Measurements from ENCODE around the gene HARBI1.

Gene HARBI1

DNA sequence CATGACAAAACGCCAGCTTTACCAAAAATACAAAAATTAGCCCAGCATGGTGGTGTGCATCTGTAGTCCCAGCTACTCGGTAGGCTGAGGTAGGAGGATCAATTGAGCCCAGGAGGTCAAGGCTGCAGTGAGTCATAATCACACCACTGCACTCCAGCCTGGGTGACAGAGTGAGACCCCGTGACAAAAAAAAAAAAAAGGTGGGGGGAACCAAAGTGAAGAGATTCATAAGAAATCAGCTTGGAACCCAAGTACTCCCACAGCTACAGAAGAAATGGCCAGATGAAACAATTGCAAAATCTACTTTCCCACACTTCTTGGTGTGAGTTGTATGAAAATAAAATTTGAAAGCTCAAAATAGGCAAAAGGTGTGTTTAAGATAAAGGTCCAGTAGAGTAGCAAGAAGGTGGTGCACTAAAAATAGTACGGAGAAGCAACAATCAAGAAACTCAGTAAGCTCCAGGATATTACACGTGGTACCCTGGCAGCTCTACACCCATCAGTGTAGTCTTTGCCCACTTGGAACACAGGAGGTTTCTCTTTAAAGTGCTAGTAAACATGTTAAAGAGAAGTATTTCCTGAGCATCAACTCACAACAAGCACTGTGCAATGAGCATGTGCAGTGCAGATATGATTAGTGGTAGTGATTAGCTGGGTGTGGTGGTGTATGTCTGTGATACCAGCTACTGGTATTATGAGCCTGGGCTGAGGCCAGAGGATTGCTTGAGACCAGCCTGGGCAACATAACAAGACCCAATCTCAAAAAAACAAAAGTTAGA, 5.3 kb downstream of the HARBI1 start:
- Histone ChIP-seq H3K4me1 (ENCODE audit: control insufficient read depth, insufficient read depth, low read length) (peaks cover 7% of the 10 kb centered on the region), H3K4me3 (ENCODE audit: low read length in 2 of 2) (no peak overlapping the region), H3K9ac (ENCODE audit: low read length in 2 of 2) (no peak overlapping the region), H3K36me3 (ENCODE audit: control insufficient read depth in 2 of 2, insufficient read depth in 2 of 2, low read length in 2 of 2) (no peaks in the 10 kb centered on the region), H3K27me3 (ENCODE audit: control insufficient read depth in 1 of 2, insufficient read depth in 2 of 2, low read length in 2 of 2) (no peaks in the 10 kb centered on the region), H3K9me3 (ENCODE audit: control insufficient read depth in 2 of 2, low read length in 2 of 2) (no peaks in the 10 kb centered on the region), H3K27ac (ENCODE audit: low read length) (no peak overlapping the region)

DNA sequence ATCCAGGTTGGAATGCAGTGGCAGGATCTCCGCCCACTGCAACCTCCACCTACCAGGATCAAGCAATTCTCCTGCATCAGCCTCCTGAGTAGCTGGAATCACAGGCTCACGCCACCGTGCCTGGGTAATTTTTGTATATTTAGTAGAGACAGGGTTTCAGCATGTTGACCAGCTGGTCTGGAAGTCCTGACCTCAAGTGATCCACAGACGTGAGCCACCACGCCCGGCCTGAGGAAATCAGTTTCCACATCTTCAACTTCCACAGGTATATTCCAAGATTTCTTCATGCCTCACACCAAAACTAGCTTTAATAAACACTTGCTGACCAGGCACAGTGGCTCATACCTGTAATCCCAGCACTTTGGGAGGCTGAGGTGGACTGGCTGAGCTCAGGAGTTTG, 7.6 kb downstream of the HARBI1 start:
- Histone ChIP-seq H3K27ac (ENCODE audit: low read length) (no peak overlapping the region), H3K36me3 (ENCODE audit: control insufficient read depth in 2 of 2, insufficient read depth in 2 of 2, low read length in 2 of 2) (no peaks in the 10 kb centered on the region), H3K4me3 (ENCODE audit: low read length in 2 of 2) (no peak overlapping the region), H3K4me1 (ENCODE audit: control insufficient read depth, insufficient read depth, low read length) (no peaks in the 10 kb centered on the region), H3K27me3 (ENCODE audit: control insufficient read depth in 1 of 2, insufficient read depth in 2 of 2, low read length in 2 of 2) (no peaks in the 10 kb centered on the region), H3K9ac (ENCODE audit: low read length in 2 of 2) (no peak overlapping the region), H3K9me3 (ENCODE audit: control insufficient read depth in 2 of 2, low read length in 2 of 2) (no peaks in the 10 kb centered on the region)

- no peaks in the 10 kb centered on the region for H3K27me3 ChIP-seq (ENCODE audit: control insufficient read depth in 1 of 2, insufficient read depth in 2 of 2, low read length in 2 of 2)
- H3K4me3 ChIP-seq (ENCODE audit: low read length in 2 of 2): no peak overlapping the region
- H3K36me3 ChIP-seq (ENCODE audit: control insufficient read depth in 2 of 2, insufficient read depth in 2 of 2, low read length in 2 of 2): peaks cover 0 to 5% of the 10 kb centered on the region in 2 donors
- no peaks in the 10 kb centered on the region for H3K9me3 ChIP-seq (ENCODE audit: control insufficient read depth in 2 of 2, low read length in 2 of 2)
- no peak overlapping the region for H3K27ac ChIP-seq (ENCODE audit: low read length)
- H3K4me1 ChIP-seq (ENCODE audit: control insufficient read depth, insufficient read depth, low read length): no peaks in the 10 kb centered on the region
- H3K9ac ChIP-seq (ENCODE audit: low read length in 2 of 2): no peak overlapping the region
Observed at GRCh38 chr11:46607516-46607915, 9.5 kb downstream of the HARBI1 start.

- Histone ChIP-seq H3K4me1 (ENCODE audit: control insufficient read depth, insufficient read depth, low read length) (no peaks in the 10 kb centered on the region), H3K27ac (ENCODE audit: low read length) (no peak overlapping the region), H3K27me3 (ENCODE audit: control insufficient read depth in 1 of 2, insufficient read depth in 2 of 2, low read length in 2 of 2) (no peaks in the 10 kb centered on the region), H3K36me3 (ENCODE audit: control insufficient read depth in 2 of 2, insufficient read depth in 2 of 2, low read length in 2 of 2) (peaks cover 0 to 5% of the 10 kb centered on the region in 2 donors), H3K4me3 (ENCODE audit: low read length in 2 of 2) (no peak overlapping the region), H3K9me3 (ENCODE audit: control insufficient read depth in 2 of 2, low read length in 2 of 2) (no peaks in the 10 kb centered on the region), H3K9ac (ENCODE audit: low read length in 2 of 2) (no peak overlapping the region)
Observed at GRCh38 chr11:46604796-46605195, 12.2 kb downstream of the HARBI1 start.

DNA sequence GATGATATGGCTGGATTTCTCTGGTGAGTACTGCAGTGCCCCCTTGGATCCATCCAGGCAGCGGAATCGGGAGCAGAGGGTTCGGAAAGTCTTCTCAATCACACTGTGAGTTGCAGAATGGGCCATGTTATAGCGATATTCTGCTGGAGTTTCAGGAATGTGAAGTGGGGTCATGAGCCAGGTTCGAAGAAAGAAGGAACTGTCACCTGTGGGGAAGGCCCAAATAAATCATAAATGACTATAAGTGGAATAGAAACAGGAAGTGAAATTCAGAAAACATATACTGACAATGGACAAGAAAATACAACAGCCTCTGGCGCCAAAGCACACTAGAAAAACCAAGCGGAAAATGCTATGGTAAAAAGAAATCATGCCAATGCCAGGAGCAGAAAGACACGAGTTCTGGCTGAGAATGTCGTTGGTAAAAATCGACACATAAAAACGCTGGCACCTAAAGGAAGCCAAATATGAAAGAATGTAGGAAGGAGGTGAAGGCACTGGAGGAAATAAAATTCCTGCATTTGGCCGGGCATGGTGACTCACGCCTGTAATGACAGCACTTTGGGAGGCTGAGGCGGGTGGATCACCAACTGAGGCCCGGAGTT, 13.2 kb downstream of the HARBI1 start:
- no peak overlapping the region for H3K9ac ChIP-seq (ENCODE audit: low read length in 2 of 2)
- H3K4me3 ChIP-seq (ENCODE audit: low read length in 2 of 2): no peak overlapping the region
- H3K9me3 ChIP-seq (ENCODE audit: control insufficient read depth in 2 of 2, low read length in 2 of 2): no peaks in the 10 kb centered on the region
- H3K27me3 ChIP-seq (ENCODE audit: control insufficient read depth in 1 of 2, insufficient read depth in 2 of 2, low read length in 2 of 2): no peaks in the 10 kb centered on the region
- no peak overlapping the region for H3K27ac ChIP-seq (ENCODE audit: low read length)
- no peaks in the 10 kb centered on the region for H3K4me1 ChIP-seq (ENCODE audit: control insufficient read depth, insufficient read depth, low read length)
- H3K36me3 ChIP-seq (ENCODE audit: control insufficient read depth in 2 of 2, insufficient read depth in 2 of 2, low read length in 2 of 2): peaks cover 0 to 5% of the 10 kb centered on the region in 2 donors

GRCh38 chr11:46601129-46601528, 15.9 kb downstream of the HARBI1 start:
- Histone ChIP-seq H3K9ac (ENCODE audit: low read length in 2 of 2) (no peak overlapping the region), H3K27ac (ENCODE audit: low read length) (no peak overlapping the region), H3K4me1 (ENCODE audit: control insufficient read depth, insufficient read depth, low read length) (no peaks in the 10 kb centered on the region), H3K4me3 (ENCODE audit: low read length in 2 of 2) (no peak overlapping the region), H3K9me3 (ENCODE audit: control insufficient read depth in 2 of 2, low read length in 2 of 2) (no peaks in the 10 kb centered on the region), H3K36me3 (ENCODE audit: control insufficient read depth in 2 of 2, insufficient read depth in 2 of 2, low read length in 2 of 2) (peaks cover 0 to 5% of the 10 kb centered on the region in 2 donors), H3K27me3 (ENCODE audit: control insufficient read depth in 1 of 2, insufficient read depth in 2 of 2, low read length in 2 of 2) (no peaks in the 10 kb centered on the region)

- no peaks in the 10 kb centered on the region for H3K27me3 ChIP-seq (ENCODE audit: control insufficient read depth in 1 of 2, insufficient read depth in 2 of 2, low read length in 2 of 2)
- H3K9ac ChIP-seq (ENCODE audit: low read length in 2 of 2): no peak overlapping the region
- H3K27ac ChIP-seq (ENCODE audit: low read length): no peak overlapping the region
- no peaks in the 10 kb centered on the region for H3K9me3 ChIP-seq (ENCODE audit: control insufficient read depth in 2 of 2, low read length in 2 of 2)
- no peaks in the 10 kb centered on the region for H3K4me1 ChIP-seq (ENCODE audit: control insufficient read depth, insufficient read depth, low read length)
- H3K4me3 ChIP-seq (ENCODE audit: low read length in 2 of 2): no peak overlapping the region
- H3K36me3 ChIP-seq (ENCODE audit: control insufficient read depth in 2 of 2, insufficient read depth in 2 of 2, low read length in 2 of 2): peaks cover 0 to 5% of the 10 kb centered on the region in 2 donors
Observed at GRCh38 chr11:46600194-46600960, 16.6 kb downstream of the HARBI1 start.

GRCh38 chr11:46599340-46600193, 17.5 kb downstream of the HARBI1 start:
- Histone ChIP-seq H3K27ac (ENCODE audit: low read length) (no peak overlapping the region), H3K9ac (ENCODE audit: low read length in 2 of 2) (no peak overlapping the region)

DNA sequence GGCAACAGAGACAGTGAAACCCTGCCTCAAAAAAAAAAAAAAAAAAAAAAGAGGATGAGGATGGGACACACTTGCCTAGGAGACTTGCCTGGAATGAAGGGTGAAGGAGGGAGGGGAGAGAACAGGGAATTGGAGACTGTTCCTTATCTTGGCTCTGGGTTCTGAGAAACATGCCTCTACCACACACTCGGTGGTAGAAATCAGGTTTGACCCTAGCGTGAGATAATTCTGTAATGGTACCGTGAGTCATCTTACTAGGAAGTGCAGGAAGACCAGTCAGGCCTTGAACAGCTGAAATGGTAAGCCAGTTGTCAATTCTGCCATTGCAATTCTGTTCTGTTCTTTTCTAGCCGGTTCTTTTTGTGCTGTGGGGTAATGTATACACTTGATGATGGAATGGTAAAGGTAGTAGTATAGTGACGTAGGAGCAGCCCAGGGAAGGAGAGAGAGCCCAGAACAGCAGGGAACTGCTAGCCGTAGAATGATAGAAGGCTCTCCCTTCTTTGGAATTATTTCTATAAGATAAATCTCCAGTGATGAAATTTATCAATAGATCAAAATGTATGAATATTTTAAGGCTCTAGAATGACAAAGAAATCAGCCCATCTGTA, 19.3 kb downstream of the HARBI1 start:
- Histone ChIP-seq H3K27ac (ENCODE audit: low read length) (no peak overlapping the region), H3K27me3 (ENCODE audit: control insufficient read depth in 1 of 2, insufficient read depth in 2 of 2, low read length in 2 of 2) (no peaks in the 10 kb centered on the region), H3K36me3 (ENCODE audit: control insufficient read depth in 2 of 2, insufficient read depth in 2 of 2, low read length in 2 of 2) (no peaks in the 10 kb centered on the region), H3K9ac (ENCODE audit: low read length in 2 of 2) (no peak overlapping the region), H3K9me3 (ENCODE audit: control insufficient read depth in 2 of 2, low read length in 2 of 2) (no peaks in the 10 kb centered on the region), H3K4me1 (ENCODE audit: control insufficient read depth, insufficient read depth, low read length) (peaks cover 4% of the 10 kb centered on the region), H3K4me3 (ENCODE audit: low read length in 2 of 2) (no peak overlapping the region)

More at GRCh38 chr11:46599340-46600193, 17.5 kb downstream of the HARBI1 start:
- H3K4me3 ChIP-seq (ENCODE audit: low read length in 2 of 2): no peak overlapping the region
- peaks cover 0 to 5% of the 10 kb centered on the region in 2 donors for H3K36me3 ChIP-seq (ENCODE audit: control insufficient read depth in 2 of 2, insufficient read depth in 2 of 2, low read length in 2 of 2)
- H3K9me3 ChIP-seq (ENCODE audit: control insufficient read depth in 2 of 2, low read length in 2 of 2): no peaks in the 10 kb centered on the region
- no peaks in the 10 kb centered on the region for H3K4me1 ChIP-seq (ENCODE audit: control insufficient read depth, insufficient read depth, low read length)
- H3K27me3 ChIP-seq (ENCODE audit: control insufficient read depth in 1 of 2, insufficient read depth in 2 of 2, low read length in 2 of 2): no peaks in the 10 kb centered on the region

DNA sequence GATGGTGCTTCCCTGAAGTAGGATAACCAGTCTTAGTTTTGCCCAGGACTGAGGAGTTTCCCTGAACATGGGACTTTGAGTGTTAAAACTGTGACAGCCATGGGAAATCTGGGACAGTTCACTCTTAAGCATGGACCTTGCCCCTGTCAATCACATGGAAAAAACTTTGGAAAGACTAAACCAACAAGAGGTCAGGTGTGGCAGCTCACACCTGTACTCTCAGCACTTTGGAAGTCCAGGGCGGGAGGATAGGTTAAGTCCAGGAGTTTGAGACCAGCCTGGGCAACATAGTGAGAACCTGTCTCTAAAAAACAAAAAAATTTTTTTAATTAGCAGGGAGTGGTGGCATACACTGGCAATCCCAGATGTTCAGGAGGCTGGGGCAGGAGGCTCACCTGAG, 19.9 kb downstream of the HARBI1 start:
- H3K27me3 ChIP-seq (ENCODE audit: control insufficient read depth in 1 of 2, insufficient read depth in 2 of 2, low read length in 2 of 2): no peaks in the 10 kb centered on the region
- peaks cover 10% of the 10 kb centered on the region for H3K4me1 ChIP-seq (ENCODE audit: control insufficient read depth, insufficient read depth, low read length)
- no peak overlapping the region for H3K4me3 ChIP-seq (ENCODE audit: low read length in 2 of 2)
- no peaks in the 10 kb centered on the region for H3K9me3 ChIP-seq (ENCODE audit: control insufficient read depth in 2 of 2, low read length in 2 of 2)
- H3K27ac ChIP-seq (ENCODE audit: low read length): no peak overlapping the region
- H3K9ac ChIP-seq (ENCODE audit: low read length in 2 of 2): no peak overlapping the region
- no peaks in the 10 kb centered on the region for H3K36me3 ChIP-seq (ENCODE audit: control insufficient read depth in 2 of 2, insufficient read depth in 2 of 2, low read length in 2 of 2)

Measured in stomach smooth muscle (tissue), 2 donors.